H9 (cell line): Measurements from ENCODE around the gene DOCK1. TPM values are rescaled to one million over a fixed set of nuclear protein-coding genes. Genes with fewer than 3 reads are reported as not detected.

Source experiments
- DNase-seq: peaks from one replicate; pipeline ENCODE4 v3.0.0-alpha.2; 2017
- H2AFZ ChIP-seq: one replicate; pipeline ENCODE4 v1.6.1; 2013; ENCODE audit warnings: mild to moderate bottlenecking, low read length, control low read depth, moderate library complexity
- H2AK5ac ChIP-seq: 2 replicates; pipeline ENCODE4 v1.6.1; 2013; ENCODE audit warnings: low read length, control low read depth, mixed read lengths; ENCODE audit not compliant: insufficient read length
- H2BK120ac ChIP-seq: one replicate; pipeline ENCODE4 v1.6.1; 2013; ENCODE audit warnings: low read depth, mild to moderate bottlenecking, low read length, control low read depth, inconsistent platforms; ENCODE audit not compliant: poor library complexity, severe bottlenecking
- H2BK12ac ChIP-seq: 2 replicates; pipeline ENCODE4 v1.6.1; 2013; ENCODE audit warnings: low read length, control low read depth, mixed read lengths, low read depth; ENCODE audit not compliant: insufficient read length
- H2BK15ac ChIP-seq: 2 replicates; pipeline ENCODE4 v1.6.1; 2013; ENCODE audit warnings: low read depth, low read length, control low read depth
- H2BK20ac ChIP-seq: one replicate; pipeline ENCODE4 v1.6.1; 2013; ENCODE audit warnings: low read depth, mild to moderate bottlenecking, low read length, control low read depth, inconsistent platforms; ENCODE audit not compliant: poor library complexity, severe bottlenecking
- H2BK5ac ChIP-seq: 2 replicates; pipeline ENCODE4 v1.6.1; 2013; ENCODE audit warnings: low read length, control low read depth, mixed read lengths; ENCODE audit not compliant: insufficient read length
- H3K14ac ChIP-seq: 2 replicates; pipeline ENCODE4 v1.6.1; 2013; ENCODE audit warnings: low read length, control low read depth; ENCODE audit not compliant: insufficient read depth
- H3K18ac ChIP-seq: 2 replicates; pipeline ENCODE4 v1.6.1; 2013; ENCODE audit warnings: low read depth, mild to moderate bottlenecking, mixed read lengths, low read length, control low read depth; ENCODE audit not compliant: insufficient read length
- H3K23ac ChIP-seq: 2 replicates; pipeline ENCODE4 v1.6.1; 2013; ENCODE audit warnings: low read length, control low read depth, mixed read lengths, low read depth; ENCODE audit not compliant: insufficient read length
- H3K23me2 ChIP-seq: 2 replicates; pipeline ENCODE4 v1.6.1; 2013; ENCODE audit warnings: low read depth, mild to moderate bottlenecking, mixed read lengths, low read length, control low read depth; ENCODE audit not compliant: insufficient read length, poor library complexity, severe bottlenecking
- H3K27ac ChIP-seq: 2 replicates; pipeline ENCODE4 v1.5.1; 2013; ENCODE audit warnings: low read length, control low read depth, mixed read lengths, low read depth; ENCODE audit not compliant: insufficient read length
- H3K27me3 ChIP-seq: 2 replicates; pipeline ENCODE4 v1.6.1; 2013; ENCODE audit warnings: low read length, control low read depth, inconsistent platforms; ENCODE audit not compliant: insufficient read depth
- H3K4ac ChIP-seq: 2 replicates; pipeline ENCODE4 v1.6.1; 2013; ENCODE audit warnings: low read depth, mild to moderate bottlenecking, control low read depth, inconsistent platforms, low read length, moderate library complexity
- H3K4me1 ChIP-seq: 2 replicates; pipeline ENCODE4 v1.6.1; 2013; ENCODE audit warnings: low read length, control low read depth, inconsistent platforms; ENCODE audit not compliant: insufficient read depth
- H3K4me2 ChIP-seq: 2 replicates; pipeline ENCODE4 v1.6.1; 2013; ENCODE audit warnings: low read length, control low read depth, mixed read lengths; ENCODE audit not compliant: insufficient read length, insufficient read depth
- H3K56ac ChIP-seq: 2 replicates; pipeline ENCODE4 v1.6.1; 2013; ENCODE audit warnings: low read depth, mild to moderate bottlenecking, mixed read lengths, low read length, control low read depth; ENCODE audit not compliant: insufficient read length
- H3K79me1 ChIP-seq: 2 replicates; pipeline ENCODE4 v1.6.1; 2013; ENCODE audit warnings: low read depth, mild to moderate bottlenecking, moderate library complexity, low read length, control low read depth, inconsistent platforms; ENCODE audit not compliant: insufficient read depth, poor library complexity, severe bottlenecking
- H3K79me2 ChIP-seq: 2 replicates; pipeline ENCODE4 v1.6.1; 2013; ENCODE audit warnings: low read length, control low read depth, inconsistent platforms; ENCODE audit not compliant: insufficient read depth
- H3K9ac ChIP-seq: 2 replicates; pipeline ENCODE4 v1.6.1; 2013; ENCODE audit warnings: low read length, control low read depth, mixed read lengths; ENCODE audit not compliant: insufficient read length; ENCODE audit errors: extremely low read depth
- H3K9me3 ChIP-seq: one replicate; pipeline ENCODE4 v1.6.1; 2013; ENCODE audit warnings: low read depth, low read length, inconsistent platforms; ENCODE audit not compliant: control insufficient read depth
- H3T11ph ChIP-seq: one replicate; pipeline ENCODE4 v1.6.1; 2013; ENCODE audit warnings: mild to moderate bottlenecking, low read length, control low read depth, inconsistent platforms
- H4K20me1 ChIP-seq: one replicate; pipeline ENCODE4 v1.6.1; 2013; ENCODE audit not compliant: control insufficient read depth, insufficient read length, insufficient read depth
- H4K5ac ChIP-seq: 2 replicates; pipeline ENCODE4 v1.6.1; 2013; ENCODE audit warnings: low read depth, mild to moderate bottlenecking, mixed read lengths, low read length, control low read depth; ENCODE audit not compliant: insufficient read length
- H4K8ac ChIP-seq: replicated peaks from 2 replicates; pipeline ENCODE4 v1.6.1; 2013; ENCODE audit warnings: low read length, control low read depth, mixed read lengths, low read depth; ENCODE audit not compliant: insufficient read length
- H4K91ac ChIP-seq: 2 replicates; pipeline ENCODE4 v1.6.1; 2013; ENCODE audit warnings: low read depth, mild to moderate bottlenecking, moderate library complexity, mixed read lengths, low read length, control low read depth; ENCODE audit not compliant: insufficient read length
- H3K27ac Mint-ChIP-seq, 3 experiments: 2 replicates in 2 of 3; 3 replicates in 1 of 3; pipeline ENCODE4 v1.8.0; 2020 to 2021; ENCODE audit warnings: mixed read lengths in 3 of 3, mild to moderate bottlenecking in 1 of 3, moderate library complexity in 1 of 3
- H3K27me3 Mint-ChIP-seq: 2 replicates; pipeline ENCODE4 v1.8.0; 2021; ENCODE audit warnings: low read depth, mild to moderate bottlenecking, moderate library complexity, mixed read lengths
- H3K36me3 Mint-ChIP-seq, 3 experiments: 2 replicates in 2 of 3; 3 replicates in 1 of 3; pipeline ENCODE4 v1.8.0; 2020 to 2021; ENCODE audit warnings: low read depth in 3 of 3, mixed read lengths in 3 of 3; ENCODE audit not compliant: insufficient read depth in 1 of 3
- H3K4me1 Mint-ChIP-seq, 2 experiments: 2 replicates each; pipeline ENCODE4 v1.8.0; 2020; ENCODE audit warnings: mixed read lengths in 2 of 2
- H3K4me3 Mint-ChIP-seq, 2 experiments: 2 replicates in 1 of 2; 3 replicates in 1 of 2; pipeline ENCODE4 v1.8.0; 2020 to 2021; ENCODE audit warnings: mild to moderate bottlenecking in 2 of 2, mixed read lengths in 2 of 2, moderate library complexity in 1 of 2
- H3K9me3 Mint-ChIP-seq, 2 experiments: 2 replicates in 1 of 2; 3 replicates in 1 of 2; pipeline ENCODE4 v1.8.0; 2020; ENCODE audit warnings: mild to moderate bottlenecking in 2 of 2, mixed read lengths in 2 of 2, moderate library complexity in 1 of 2
- WGBS: extraction: QIAGEN DNeasy Blood & Tissue Kit; methylation state at CpG from one replicate; pipeline ENCODE4 v1.1.7; 2013; ENCODE audit warnings: missing lambda C conversion rate, low lambda C conversion rate, mixed read lengths; ENCODE audit not compliant: insufficient read length; ENCODE audit errors: extremely low coverage; 5-methylcytosine and 5-hydroxymethylcytosine counted together
- total RNA-seq: library from RNA; stranded (reverse); gene quantifications from 2 replicates; pipeline ENCODE4 v1.2.1, GENCODE V29; 2021
- TF ChIP-seq, protein P1 (sequence below): fragments of 200-600 bp; sonication (generic); conservative IDR thresholded peaks from 3 replicates; pipeline ENCODE4 v1.8.0; 2021; ENCODE audit warnings: antibody characterized with exemption, mild to moderate bottlenecking

DOCK1 gene
- total RNA-seq, 1 experiment from 2014 or later: 57.0 TPM

- Histone ChIP-seq H4K5ac (no peak overlapping the region), H3K9ac (no peak overlapping the region), H3K9me3 (no peaks in the 10 kb centered on the region), H2BK12ac (no peak overlapping the region), H4K8ac (no peak overlapping the region), H2BK120ac (no peak overlapping the region), H3K27me3 (no peaks in the 10 kb centered on the region), H3K4me1 (no peaks in the 10 kb centered on the region), H2AK5ac (no peak overlapping the region), H4K20me1 (no peaks in the 10 kb centered on the region), H3K79me2 (no peaks in the 10 kb centered on the region), H2BK5ac (no peak overlapping the region), H2BK15ac (no peak overlapping the region), H2BK20ac (no peak overlapping the region), H3K4ac (no peak overlapping the region), H3K56ac (no peak overlapping the region), H3K23me2 (no peaks in the 10 kb centered on the region), H3K4me2 (no peak overlapping the region), H3K18ac (no peak overlapping the region), H3K27ac (no peak overlapping the region), H3K14ac (no peak overlapping the region), H3T11ph (no peak overlapping the region), H3K79me1 (no peaks in the 10 kb centered on the region), H2AFZ (no peak overlapping the region), H4K91ac (no peak overlapping the region), H3K23ac (no peak overlapping the region)
- Mint-ChIP-seq H3K36me3 (peaks cover 0 to 9% (median 3%) of the 10 kb centered on the region in 3 experiments; a peak in 3 of 7 replicates), H3K4me3 (no peak overlapping the region), H3K27me3 (no peaks in the 10 kb centered on the region), H3K4me1 (peaks cover 29 to 38% of the 10 kb centered on the region in 2 experiments), H3K27ac (peak overlapping the region in 2 of 3 experiments; percentile 72 to 81; a peak in 3 of 7 replicates), H3K9me3 (no peaks in the 10 kb centered on the region)
- TF ChIP-seq, protein P1, sequence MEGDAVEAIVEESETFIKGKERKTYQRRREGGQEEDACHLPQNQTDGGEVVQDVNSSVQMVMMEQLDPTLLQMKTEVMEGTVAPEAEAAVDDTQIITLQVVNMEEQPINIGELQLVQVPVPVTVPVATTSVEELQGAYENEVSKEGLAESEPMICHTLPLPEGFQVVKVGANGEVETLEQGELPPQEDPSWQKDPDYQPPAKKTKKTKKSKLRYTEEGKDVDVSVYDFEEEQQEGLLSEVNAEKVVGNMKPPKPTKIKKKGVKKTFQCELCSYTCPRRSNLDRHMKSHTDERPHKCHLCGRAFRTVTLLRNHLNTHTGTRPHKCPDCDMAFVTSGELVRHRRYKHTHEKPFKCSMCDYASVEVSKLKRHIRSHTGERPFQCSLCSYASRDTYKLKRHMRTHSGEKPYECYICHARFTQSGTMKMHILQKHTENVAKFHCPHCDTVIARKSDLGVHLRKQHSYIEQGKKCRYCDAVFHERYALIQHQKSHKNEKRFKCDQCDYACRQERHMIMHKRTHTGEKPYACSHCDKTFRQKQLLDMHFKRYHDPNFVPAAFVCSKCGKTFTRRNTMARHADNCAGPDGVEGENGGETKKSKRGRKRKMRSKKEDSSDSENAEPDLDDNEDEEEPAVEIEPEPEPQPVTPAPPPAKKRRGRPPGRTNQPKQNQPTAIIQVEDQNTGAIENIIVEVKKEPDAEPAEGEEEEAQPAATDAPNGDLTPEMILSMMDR: no peak
- no peak for DNase-seq
- WGBS: no CpG with 5 or more reads among the region's 17 CpGs
These were observed 440.2 kb downstream of the DOCK1 start for GRCh38 chr10:127345231-127345965.
